ENCODE data around the gene SCD5. TPM values are rescaled to one million over a fixed set of nuclear protein-coding genes. Genes with fewer than 3 reads are reported as not detected.

SCD5 gene
- total RNA-seq, 1 donor from 2014 or later, result 36.9 TPM

DNA sequence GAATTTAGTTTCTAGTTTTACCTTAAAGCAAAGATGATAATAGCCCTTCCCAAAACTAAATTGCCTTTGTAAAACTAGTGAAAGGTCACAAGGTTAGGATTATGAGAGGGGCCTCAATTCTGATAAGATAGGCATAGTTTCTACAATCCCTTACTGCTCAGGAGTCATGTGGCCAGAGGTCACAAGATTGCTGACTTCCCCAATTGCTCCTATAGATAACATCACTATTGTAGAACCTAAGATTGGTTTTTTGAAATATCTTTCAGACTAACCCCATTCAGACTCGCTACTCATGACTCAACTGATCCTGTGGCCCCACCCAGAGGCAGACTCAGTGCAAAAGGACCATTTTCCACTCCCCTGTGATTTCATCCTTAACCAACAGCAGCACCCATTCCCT lies 70.3 kb downstream of the SCD5 start:
- H4K20me1 ChIP-seq (ENCODE audit: low read depth), result no peaks in the 10 kb centered on the region
- H3K4me2 ChIP-seq, result no peak overlapping the region
- Mint-ChIP-seq H3K27ac (no peak overlapping the region), H3K4me1 (no peaks in the 10 kb centered on the region), H3K4me3 (no peak overlapping the region), H3K9me3 (peaks cover 11% of the 10 kb centered on the region), H3K27me3 (ENCODE audit: insufficient read depth, low read depth) (peaks cover 8% of the 10 kb centered on the region), H3K36me3 (peaks cover 24% of the 10 kb centered on the region)
- H3K4me1 ChIP-seq, result no peaks in the 10 kb centered on the region
- no peaks in the 10 kb centered on the region for H3K79me2 ChIP-seq (ENCODE audit: low read depth)
- no peaks in the 10 kb centered on the region for H3K27me3 ChIP-seq
- no peak for TF ChIP-seq EZH2 (IDR thresholded peaks at IDR 0.05)
- TF ChIP-seq, protein P1, sequence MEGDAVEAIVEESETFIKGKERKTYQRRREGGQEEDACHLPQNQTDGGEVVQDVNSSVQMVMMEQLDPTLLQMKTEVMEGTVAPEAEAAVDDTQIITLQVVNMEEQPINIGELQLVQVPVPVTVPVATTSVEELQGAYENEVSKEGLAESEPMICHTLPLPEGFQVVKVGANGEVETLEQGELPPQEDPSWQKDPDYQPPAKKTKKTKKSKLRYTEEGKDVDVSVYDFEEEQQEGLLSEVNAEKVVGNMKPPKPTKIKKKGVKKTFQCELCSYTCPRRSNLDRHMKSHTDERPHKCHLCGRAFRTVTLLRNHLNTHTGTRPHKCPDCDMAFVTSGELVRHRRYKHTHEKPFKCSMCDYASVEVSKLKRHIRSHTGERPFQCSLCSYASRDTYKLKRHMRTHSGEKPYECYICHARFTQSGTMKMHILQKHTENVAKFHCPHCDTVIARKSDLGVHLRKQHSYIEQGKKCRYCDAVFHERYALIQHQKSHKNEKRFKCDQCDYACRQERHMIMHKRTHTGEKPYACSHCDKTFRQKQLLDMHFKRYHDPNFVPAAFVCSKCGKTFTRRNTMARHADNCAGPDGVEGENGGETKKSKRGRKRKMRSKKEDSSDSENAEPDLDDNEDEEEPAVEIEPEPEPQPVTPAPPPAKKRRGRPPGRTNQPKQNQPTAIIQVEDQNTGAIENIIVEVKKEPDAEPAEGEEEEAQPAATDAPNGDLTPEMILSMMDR (IDR thresholded peaks at IDR 0.05), result no peak
- TF ChIP-seq EZH2phosphoT487 (IDR thresholded peaks at IDR 0.05), result no peak
- no peak overlapping the region for H3K27ac ChIP-seq
- H3K36me3 ChIP-seq, result no peaks in the 10 kb centered on the region
- no peaks in the 10 kb centered on the region for H3F3A ChIP-seq (ENCODE audit: low read depth)
- no peak overlapping the region for H3K9ac ChIP-seq
- no peak overlapping the region for H2AFZ ChIP-seq (replicated peaks)
- H3K9me3 ChIP-seq (ENCODE audit: low read depth), result no peaks in the 10 kb centered on the region
- DNase-seq (ENCODE audit: low spot score), result no peak
- H3K4me3 ChIP-seq, result no peak overlapping the region

DNA sequence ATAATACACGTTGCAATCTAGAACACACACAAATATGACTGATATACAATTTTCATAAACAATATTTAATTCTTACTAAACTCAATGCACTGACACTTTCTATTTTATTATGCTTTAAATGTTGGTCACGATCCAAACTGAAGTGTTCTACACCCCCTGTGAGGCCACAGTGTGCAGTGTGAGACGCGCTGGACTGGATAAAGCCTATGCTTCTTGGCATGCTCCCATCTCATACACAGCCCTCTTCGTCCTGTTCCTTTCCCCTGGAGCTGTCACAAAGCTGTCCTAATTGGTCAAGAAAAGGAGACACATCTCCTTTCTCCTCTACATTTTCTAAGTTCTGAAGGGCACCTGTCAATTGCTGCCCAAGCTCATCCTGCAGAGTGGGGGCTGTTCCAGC lies 72.0 kb downstream of the SCD5 start:
- Mint-ChIP-seq H3K4me3 (no peak overlapping the region), H3K4me1 (no peaks in the 10 kb centered on the region), H3K36me3 (peaks cover 21% of the 10 kb centered on the region), H3K27me3 (ENCODE audit: insufficient read depth, low read depth) (peaks cover 6% of the 10 kb centered on the region), H3K27ac (no peak overlapping the region), H3K9me3 (peaks cover 11% of the 10 kb centered on the region)
- H3K4me1 ChIP-seq, result no peaks in the 10 kb centered on the region
- no peaks in the 10 kb centered on the region for H3K27me3 ChIP-seq
- no peak overlapping the region for H3K4me2 ChIP-seq
- H3K9ac ChIP-seq, result no peak overlapping the region
- no peaks in the 10 kb centered on the region for H3K9me3 ChIP-seq (ENCODE audit: low read depth)
- no peak overlapping the region for H3K4me3 ChIP-seq
- no peaks in the 10 kb centered on the region for H4K20me1 ChIP-seq (ENCODE audit: low read depth)
- H3K27ac ChIP-seq, result no peak overlapping the region
- no peak for DNase-seq (ENCODE audit: low spot score)
- H3K79me2 ChIP-seq (ENCODE audit: low read depth), result no peaks in the 10 kb centered on the region
- no peaks in the 10 kb centered on the region for H3K36me3 ChIP-seq
- no peak overlapping the region for H2AFZ ChIP-seq (replicated peaks)
- H3F3A ChIP-seq (ENCODE audit: low read depth), result no peaks in the 10 kb centered on the region
- TF ChIP-seq EZH2phosphoT487 (IDR thresholded peaks at IDR 0.05), result no peak
- TF ChIP-seq EZH2 (IDR thresholded peaks at IDR 0.05), result no peak
- TF ChIP-seq, protein P1 (IDR thresholded peaks at IDR 0.05), result no peak

DNA sequence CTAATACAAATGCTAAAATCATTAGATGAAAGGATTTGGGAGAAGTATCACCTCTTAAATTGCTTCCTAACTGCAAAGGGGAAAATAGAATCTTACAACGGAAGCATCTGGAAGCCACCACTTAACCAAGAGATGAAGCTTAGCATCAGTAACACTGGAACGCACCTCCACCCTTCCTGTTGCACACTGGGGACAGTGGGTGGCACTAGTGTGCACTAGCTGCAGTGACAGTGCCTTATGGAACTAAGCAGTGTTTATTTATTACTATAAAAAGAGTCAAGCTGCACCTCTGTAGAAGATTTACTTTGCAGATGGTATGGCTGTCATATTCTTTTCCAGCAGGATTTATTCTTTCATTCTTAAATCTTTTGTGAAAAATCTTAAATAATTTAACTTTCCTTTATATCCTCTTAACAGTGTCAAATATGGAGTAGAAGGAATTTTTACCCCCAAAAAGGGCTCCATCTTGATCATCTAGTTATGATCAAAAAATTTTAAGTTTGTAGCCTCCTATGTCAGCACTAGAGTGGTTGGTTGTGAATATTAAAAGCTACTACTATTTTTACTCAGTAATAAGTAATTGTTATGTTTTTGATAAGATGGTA lies 76.7 kb downstream of the SCD5 start:
- peak; percentile 19 for DNase-seq (ENCODE audit: low spot score)
- H3F3A ChIP-seq (ENCODE audit: low read depth), result no peaks in the 10 kb centered on the region
- no peaks in the 10 kb centered on the region for H3K9me3 Mint-ChIP-seq
- H3K4me3 ChIP-seq, result no peak overlapping the region
- peaks cover 7% of the 10 kb centered on the region for H3K36me3 Mint-ChIP-seq
- H3K27ac ChIP-seq, result no peak overlapping the region
- H4K20me1 ChIP-seq (ENCODE audit: low read depth), result peaks cover 4% of the 10 kb centered on the region
- no peak overlapping the region for H3K9ac ChIP-seq
- TF ChIP-seq, protein P1 (IDR thresholded peaks at IDR 0.05), result peak; percentile 46
- TF ChIP-seq EZH2phosphoT487 (IDR thresholded peaks at IDR 0.05), result no peak
- no peak for TF ChIP-seq EZH2 (IDR thresholded peaks at IDR 0.05)
- no peak overlapping the region for H3K4me2 ChIP-seq
- H3K4me1 Mint-ChIP-seq, result peaks cover 5% of the 10 kb centered on the region
- no peaks in the 10 kb centered on the region for H3K27me3 Mint-ChIP-seq (ENCODE audit: insufficient read depth, low read depth)
- no peak overlapping the region for H3K4me3 Mint-ChIP-seq
- H3K4me1 ChIP-seq, result no peaks in the 10 kb centered on the region
- H3K9me3 ChIP-seq (ENCODE audit: low read depth), result no peaks in the 10 kb centered on the region
- H3K36me3 ChIP-seq, result no peaks in the 10 kb centered on the region
- H3K27me3 ChIP-seq, result no peaks in the 10 kb centered on the region
- no peaks in the 10 kb centered on the region for H3K79me2 ChIP-seq (ENCODE audit: low read depth)
- H2AFZ ChIP-seq (replicated peaks), result no peak overlapping the region
- H3K27ac Mint-ChIP-seq, result no peak overlapping the region
